ENCODE measurements around the gene DPH2.

The DPH2 gene

GRCh38 chr1:43947061-43947873 lies 22.5 kb upstream of the DPH2 start:
- H3K9ac ChIP-seq (ENCODE audit: low read depth, low read length), result peak overlapping the region; percentile 88
- H3K27me3 ChIP-seq (ENCODE audit: control insufficient read depth, insufficient read depth, low read length), result no peaks in the 10 kb centered on the region
- peak overlapping the region; percentile 90 for H3K4me3 ChIP-seq (ENCODE audit: low read depth, low read length)
- peaks cover 5% of the 10 kb centered on the region for H3K36me3 ChIP-seq (ENCODE audit: control insufficient read depth, insufficient read depth, low read length)
- no peaks in the 10 kb centered on the region for H3K9me3 ChIP-seq (ENCODE audit: control insufficient read depth, insufficient read depth, low read length)
- peaks cover 5% of the 10 kb centered on the region for H3K4me1 ChIP-seq (ENCODE audit: control insufficient read depth, insufficient read depth, low read length)

- Histone ChIP-seq H3K4me1 (ENCODE audit: control insufficient read depth, insufficient read depth, low read length) (peaks cover 5% of the 10 kb centered on the region), H3K9ac (ENCODE audit: low read depth, low read length) (peak overlapping the region; percentile 60), H3K27me3 (ENCODE audit: control insufficient read depth, insufficient read depth, low read length) (no peaks in the 10 kb centered on the region), H3K36me3 (ENCODE audit: control insufficient read depth, insufficient read depth, low read length) (peaks cover 5% of the 10 kb centered on the region), H3K9me3 (ENCODE audit: control insufficient read depth, insufficient read depth, low read length) (no peaks in the 10 kb centered on the region), H3K4me3 (ENCODE audit: low read depth, low read length) (peak overlapping the region; percentile 90)
These were observed 21.9 kb upstream of the DPH2 start for GRCh38 chr1:43947874-43948437.

- Histone ChIP-seq H3K9me3 (ENCODE audit: control insufficient read depth, insufficient read depth, low read length) (no peaks in the 10 kb centered on the region), H3K36me3 (ENCODE audit: control insufficient read depth, insufficient read depth, low read length) (peaks cover 5% of the 10 kb centered on the region), H3K27me3 (ENCODE audit: control insufficient read depth, insufficient read depth, low read length) (no peaks in the 10 kb centered on the region), H3K9ac (ENCODE audit: low read depth, low read length) (no peak overlapping the region), H3K4me1 (ENCODE audit: control insufficient read depth, insufficient read depth, low read length) (peaks cover 4% of the 10 kb centered on the region), H3K4me3 (ENCODE audit: low read depth, low read length) (no peak overlapping the region)
These were observed 20.1 kb upstream of the DPH2 start for GRCh38 chr1:43949678-43950077.

GRCh38 chr1:43951021-43951985 lies 18.5 kb upstream of the DPH2 start:
- no peak overlapping the region for H3K9ac ChIP-seq (ENCODE audit: low read depth, low read length)

GRCh38 chr1:43952731-43953346 lies 17.0 kb upstream of the DPH2 start:
- Histone ChIP-seq H3K4me3 (ENCODE audit: low read depth, low read length) (no peak overlapping the region), H3K36me3 (ENCODE audit: control insufficient read depth, insufficient read depth, low read length) (peaks cover 14% of the 10 kb centered on the region), H3K9ac (ENCODE audit: low read depth, low read length) (no peak overlapping the region), H3K4me1 (ENCODE audit: control insufficient read depth, insufficient read depth, low read length) (peaks cover under 1% of the 10 kb centered on the region), H3K27me3 (ENCODE audit: control insufficient read depth, insufficient read depth, low read length) (no peaks in the 10 kb centered on the region), H3K9me3 (ENCODE audit: control insufficient read depth, insufficient read depth, low read length) (no peaks in the 10 kb centered on the region)

More at GRCh38 chr1:43951021-43951985, 18.5 kb upstream of the DPH2 start:
- H3K9me3 ChIP-seq (ENCODE audit: control insufficient read depth, insufficient read depth, low read length), result no peaks in the 10 kb centered on the region
- H3K4me1 ChIP-seq (ENCODE audit: control insufficient read depth, insufficient read depth, low read length), result peaks cover 4% of the 10 kb centered on the region
- H3K36me3 ChIP-seq (ENCODE audit: control insufficient read depth, insufficient read depth, low read length), result peaks cover 5% of the 10 kb centered on the region
- H3K27me3 ChIP-seq (ENCODE audit: control insufficient read depth, insufficient read depth, low read length), result no peaks in the 10 kb centered on the region
- H3K4me3 ChIP-seq (ENCODE audit: low read depth, low read length), result no peak overlapping the region

- no peaks in the 10 kb centered on the region for H3K27me3 ChIP-seq (ENCODE audit: control insufficient read depth, insufficient read depth, low read length)
- no peaks in the 10 kb centered on the region for H3K9me3 ChIP-seq (ENCODE audit: control insufficient read depth, insufficient read depth, low read length)
- no peak overlapping the region for H3K9ac ChIP-seq (ENCODE audit: low read depth, low read length)
- H3K4me3 ChIP-seq (ENCODE audit: low read depth, low read length), result no peak overlapping the region
- no peaks in the 10 kb centered on the region for H3K4me1 ChIP-seq (ENCODE audit: control insufficient read depth, insufficient read depth, low read length)
- H3K36me3 ChIP-seq (ENCODE audit: control insufficient read depth, insufficient read depth, low read length), result peaks cover 17% of the 10 kb centered on the region
These were observed 16.4 kb upstream of the DPH2 start for GRCh38 chr1:43953361-43953760.

GRCh38 chr1:43954036-43954435 lies 15.8 kb upstream of the DPH2 start:
- Histone ChIP-seq H3K4me1 (ENCODE audit: control insufficient read depth, insufficient read depth, low read length) (no peaks in the 10 kb centered on the region), H3K9ac (ENCODE audit: low read depth, low read length) (no peak overlapping the region), H3K4me3 (ENCODE audit: low read depth, low read length) (no peak overlapping the region), H3K36me3 (ENCODE audit: control insufficient read depth, insufficient read depth, low read length) (peaks cover 17% of the 10 kb centered on the region), H3K27me3 (ENCODE audit: control insufficient read depth, insufficient read depth, low read length) (no peaks in the 10 kb centered on the region), H3K9me3 (ENCODE audit: control insufficient read depth, insufficient read depth, low read length) (no peaks in the 10 kb centered on the region)

- Histone ChIP-seq H3K9ac (ENCODE audit: low read depth, low read length) (no peak overlapping the region), H3K4me1 (ENCODE audit: control insufficient read depth, insufficient read depth, low read length) (no peaks in the 10 kb centered on the region), H3K27me3 (ENCODE audit: control insufficient read depth, insufficient read depth, low read length) (no peaks in the 10 kb centered on the region), H3K36me3 (ENCODE audit: control insufficient read depth, insufficient read depth, low read length) (peaks cover 15% of the 10 kb centered on the region), H3K4me3 (ENCODE audit: low read depth, low read length) (no peak overlapping the region), H3K9me3 (ENCODE audit: control insufficient read depth, insufficient read depth, low read length) (no peaks in the 10 kb centered on the region)
These were observed 13.6 kb upstream of the DPH2 start for GRCh38 chr1:43956234-43956633.

GRCh38 chr1:43957407-43958040 lies 12.3 kb upstream of the DPH2 start:
- Histone ChIP-seq H3K9me3 (ENCODE audit: control insufficient read depth, insufficient read depth, low read length) (no peaks in the 10 kb centered on the region), H3K27me3 (ENCODE audit: control insufficient read depth, insufficient read depth, low read length) (no peaks in the 10 kb centered on the region), H3K4me3 (ENCODE audit: low read depth, low read length) (no peak overlapping the region), H3K4me1 (ENCODE audit: control insufficient read depth, insufficient read depth, low read length) (no peaks in the 10 kb centered on the region), H3K36me3 (ENCODE audit: control insufficient read depth, insufficient read depth, low read length) (peaks cover 22% of the 10 kb centered on the region), H3K9ac (ENCODE audit: low read depth, low read length) (no peak overlapping the region)

- H3K27me3 ChIP-seq (ENCODE audit: control insufficient read depth, insufficient read depth, low read length), result no peaks in the 10 kb centered on the region
- no peaks in the 10 kb centered on the region for H3K4me1 ChIP-seq (ENCODE audit: control insufficient read depth, insufficient read depth, low read length)
- no peak overlapping the region for H3K4me3 ChIP-seq (ENCODE audit: low read depth, low read length)
- H3K36me3 ChIP-seq (ENCODE audit: control insufficient read depth, insufficient read depth, low read length), result peaks cover 22% of the 10 kb centered on the region
- H3K9ac ChIP-seq (ENCODE audit: low read depth, low read length), result no peak overlapping the region
- H3K9me3 ChIP-seq (ENCODE audit: control insufficient read depth, insufficient read depth, low read length), result no peaks in the 10 kb centered on the region
These were observed 11.2 kb upstream of the DPH2 start for GRCh38 chr1:43958351-43959255.

All from iPS-15b (cell line).